ENCODE data around the gene LRCH1. TPM values are rescaled to one million over a fixed set of nuclear protein-coding genes. Genes with fewer than 3 reads are reported as not detected.

The LRCH1 gene
- total and polyA plus RNA-seq, 2 experiments from 2014 or later: 3.9 to 9.2 TPM

DNA sequence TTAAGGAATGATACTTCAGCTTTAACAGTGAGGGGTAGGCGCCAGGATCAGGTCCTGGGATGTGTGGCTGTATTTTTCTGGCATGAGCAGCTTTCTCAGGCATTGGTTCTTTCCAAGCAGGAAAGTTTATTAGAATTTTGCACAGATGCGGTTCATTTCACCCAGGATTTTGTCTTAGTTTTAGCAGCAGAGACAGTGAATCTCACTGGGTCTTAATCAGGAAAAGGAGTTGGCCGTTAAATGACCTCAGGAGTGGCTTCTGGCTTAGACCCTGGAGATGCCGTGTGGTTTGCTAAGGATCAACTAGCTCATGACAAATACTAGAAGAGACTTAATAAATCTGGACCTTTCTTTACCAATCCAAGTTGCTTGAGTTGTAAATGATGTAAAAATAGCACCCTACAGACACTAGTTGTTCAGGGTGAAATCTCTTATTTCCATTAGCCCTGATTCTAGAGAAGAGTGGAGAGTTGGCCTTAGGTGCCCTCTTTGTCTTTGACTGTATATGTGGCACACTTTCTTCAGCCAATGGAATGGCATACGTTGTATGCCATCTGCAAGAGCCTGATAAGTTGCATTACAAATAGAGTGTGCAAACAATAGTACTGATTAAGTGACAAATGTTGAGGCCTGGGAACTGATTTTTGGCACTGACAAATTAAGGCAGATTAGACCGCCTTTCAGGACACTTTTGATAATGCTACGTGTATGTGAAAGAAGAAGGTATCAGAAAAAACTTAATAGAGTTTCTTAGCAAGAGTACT lies 34.0 kb downstream of the LRCH1 start:
- Histone ChIP-seq H3K4me1 (ENCODE audit: insufficient read depth) (peaks cover 7% of the 10 kb centered on the region), H2AFZ (no peak overlapping the region), H3K9me2 (ENCODE audit: insufficient read depth) (no peaks in the 10 kb centered on the region), H3F3A (replicated peaks; ENCODE audit: low read depth) (no peaks in the 10 kb centered on the region), H3K4me2 (no peak overlapping the region), H3K36me3 (ENCODE audit: insufficient read depth) (no peaks in the 10 kb centered on the region), H3K4me3 (no peak overlapping the region), H3K27me3 (ENCODE audit: insufficient read depth) (no peaks in the 10 kb centered on the region), H4K20me1 (replicated peaks; ENCODE audit: insufficient read depth) (peaks cover 7% of the 10 kb centered on the region; the same call in 1 of the 2 replicates), H3K79me2 (replicated peaks; ENCODE audit: insufficient read depth) (peaks cover 52% of the 10 kb centered on the region), H3K27ac (ENCODE audit: low read depth) (no peak overlapping the region)
- DNase-seq (ENCODE audit: low spot score): no peak
- no peak for ATAC-seq
- H3K9me3 Mint-ChIP-seq: no peaks in the 10 kb centered on the region
- H3K4me3 Mint-ChIP-seq: no peak overlapping the region
- peaks cover 18% of the 10 kb centered on the region; the same call in 2 of the 3 replicates for H3K4me1 Mint-ChIP-seq
- H3K27ac Mint-ChIP-seq: no peak overlapping the region
- TF ChIP-seq, protein P1, sequence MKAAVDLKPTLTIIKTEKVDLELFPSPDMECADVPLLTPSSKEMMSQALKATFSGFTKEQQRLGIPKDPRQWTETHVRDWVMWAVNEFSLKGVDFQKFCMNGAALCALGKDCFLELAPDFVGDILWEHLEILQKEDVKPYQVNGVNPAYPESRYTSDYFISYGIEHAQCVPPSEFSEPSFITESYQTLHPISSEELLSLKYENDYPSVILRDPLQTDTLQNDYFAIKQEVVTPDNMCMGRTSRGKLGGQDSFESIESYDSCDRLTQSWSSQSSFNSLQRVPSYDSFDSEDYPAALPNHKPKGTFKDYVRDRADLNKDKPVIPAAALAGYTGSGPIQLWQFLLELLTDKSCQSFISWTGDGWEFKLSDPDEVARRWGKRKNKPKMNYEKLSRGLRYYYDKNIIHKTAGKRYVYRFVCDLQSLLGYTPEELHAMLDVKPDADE (IDR thresholded peaks at IDR 0.05): no peak
- TF ChIP-seq JUNB (IDR thresholded peaks at IDR 0.05; ENCODE audit: unreplicated experiment) (no peak), EZH2phosphoT487 (IDR thresholded peaks at IDR 0.05; ENCODE audit: unreplicated experiment) (no peak), POLR2AphosphoS5 (IDR thresholded peaks at IDR 0.05; ENCODE audit: low read depth) (no peak), EZH2 (IDR thresholded peaks at IDR 0.05; ENCODE audit: low read depth, unreplicated experiment) (no peak), CREB1 (CRISPR knock-in tag; IDR thresholded peaks at IDR 0.05; ENCODE audit: low read depth) (no peak)
- TF ChIP-seq, protein P2, sequence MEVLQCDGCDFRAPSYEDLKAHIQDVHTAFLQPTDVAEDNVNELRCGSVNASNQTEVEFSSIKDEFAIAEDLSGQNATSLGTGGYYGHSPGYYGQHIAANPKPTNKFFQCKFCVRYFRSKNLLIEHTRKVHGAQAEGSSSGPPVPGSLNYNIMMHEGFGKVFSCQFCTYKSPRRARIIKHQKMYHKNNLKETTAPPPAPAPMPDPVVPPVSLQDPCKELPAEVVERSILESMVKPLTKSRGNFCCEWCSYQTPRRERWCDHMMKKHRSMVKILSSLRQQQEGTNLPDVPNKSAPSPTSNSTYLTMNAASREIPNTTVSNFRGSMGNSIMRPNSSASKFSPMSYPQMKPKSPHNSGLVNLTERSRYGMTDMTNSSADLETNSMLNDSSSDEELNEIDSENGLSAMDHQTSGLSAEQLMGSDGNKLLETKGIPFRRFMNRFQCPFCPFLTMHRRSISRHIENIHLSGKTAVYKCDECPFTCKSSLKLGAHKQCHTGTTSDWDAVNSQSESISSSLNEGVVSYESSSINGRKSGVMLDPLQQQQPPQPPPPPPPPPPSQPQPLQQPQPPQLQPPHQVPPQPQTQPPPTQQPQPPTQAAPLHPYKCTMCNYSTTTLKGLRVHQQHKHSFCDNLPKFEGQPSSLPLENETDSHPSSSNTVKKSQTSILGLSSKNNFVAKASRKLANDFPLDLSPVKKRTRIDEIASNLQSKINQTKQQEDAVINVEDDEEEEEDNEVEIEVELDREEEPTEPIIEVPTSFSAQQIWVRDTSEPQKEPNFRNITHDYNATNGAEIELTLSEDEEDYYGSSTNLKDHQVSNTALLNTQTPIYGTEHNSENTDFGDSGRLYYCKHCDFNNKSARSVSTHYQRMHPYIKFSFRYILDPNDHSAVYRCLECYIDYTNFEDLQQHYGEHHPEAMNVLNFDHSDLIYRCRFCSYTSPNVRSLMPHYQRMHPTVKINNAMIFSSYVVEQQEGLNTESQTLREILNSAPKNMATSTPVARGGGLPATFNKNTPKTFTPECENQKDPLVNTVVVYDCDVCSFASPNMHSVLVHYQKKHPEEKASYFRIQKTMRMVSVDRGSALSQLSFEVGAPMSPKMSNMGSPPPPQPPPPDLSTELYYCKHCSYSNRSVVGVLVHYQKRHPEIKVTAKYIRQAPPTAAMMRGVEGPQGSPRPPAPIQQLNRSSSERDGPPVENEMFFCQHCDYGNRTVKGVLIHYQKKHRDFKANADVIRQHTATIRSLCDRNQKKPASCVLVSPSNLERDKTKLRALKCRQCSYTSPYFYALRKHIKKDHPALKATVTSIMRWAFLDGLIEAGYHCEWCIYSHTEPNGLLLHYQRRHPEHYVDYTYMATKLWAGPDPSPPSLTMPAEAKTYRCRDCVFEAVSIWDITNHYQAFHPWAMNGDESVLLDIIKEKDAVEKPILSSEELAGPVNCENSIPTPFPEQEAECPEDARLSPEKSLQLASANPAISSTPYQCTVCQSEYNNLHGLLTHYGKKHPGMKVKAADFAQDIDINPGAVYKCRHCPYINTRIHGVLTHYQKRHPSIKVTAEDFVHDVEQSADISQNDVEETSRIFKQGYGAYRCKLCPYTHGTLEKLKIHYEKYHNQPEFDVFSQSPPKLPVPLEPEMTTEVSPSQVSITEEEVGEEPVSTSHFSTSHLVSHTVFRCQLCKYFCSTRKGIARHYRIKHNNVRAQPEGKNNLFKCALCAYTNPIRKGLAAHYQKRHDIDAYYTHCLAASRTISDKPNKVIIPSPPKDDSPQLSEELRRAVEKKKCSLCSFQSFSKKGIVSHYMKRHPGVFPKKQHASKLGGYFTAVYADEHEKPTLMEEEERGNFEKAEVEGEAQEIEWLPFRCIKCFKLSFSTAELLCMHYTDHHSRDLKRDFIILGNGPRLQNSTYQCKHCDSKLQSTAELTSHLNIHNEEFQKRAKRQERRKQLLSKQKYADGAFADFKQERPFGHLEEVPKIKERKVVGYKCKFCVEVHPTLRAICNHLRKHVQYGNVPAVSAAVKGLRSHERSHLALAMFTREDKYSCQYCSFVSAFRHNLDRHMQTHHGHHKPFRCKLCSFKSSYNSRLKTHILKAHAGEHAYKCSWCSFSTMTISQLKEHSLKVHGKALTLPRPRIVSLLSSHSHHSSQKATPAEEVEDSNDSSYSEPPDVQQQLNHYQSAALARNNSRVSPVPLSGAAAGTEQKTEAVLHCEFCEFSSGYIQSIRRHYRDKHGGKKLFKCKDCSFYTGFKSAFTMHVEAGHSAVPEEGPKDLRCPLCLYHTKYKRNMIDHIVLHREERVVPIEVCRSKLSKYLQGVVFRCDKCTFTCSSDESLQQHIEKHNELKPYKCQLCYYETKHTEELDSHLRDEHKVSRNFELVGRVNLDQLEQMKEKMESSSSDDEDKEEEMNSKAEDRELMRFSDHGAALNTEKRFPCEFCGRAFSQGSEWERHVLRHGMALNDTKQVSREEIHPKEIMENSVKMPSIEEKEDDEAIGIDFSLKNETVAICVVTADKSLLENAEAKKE (CRISPR knock-in tag; IDR thresholded peaks at IDR 0.05): no peak
- TF ChIP-seq, protein P3, sequence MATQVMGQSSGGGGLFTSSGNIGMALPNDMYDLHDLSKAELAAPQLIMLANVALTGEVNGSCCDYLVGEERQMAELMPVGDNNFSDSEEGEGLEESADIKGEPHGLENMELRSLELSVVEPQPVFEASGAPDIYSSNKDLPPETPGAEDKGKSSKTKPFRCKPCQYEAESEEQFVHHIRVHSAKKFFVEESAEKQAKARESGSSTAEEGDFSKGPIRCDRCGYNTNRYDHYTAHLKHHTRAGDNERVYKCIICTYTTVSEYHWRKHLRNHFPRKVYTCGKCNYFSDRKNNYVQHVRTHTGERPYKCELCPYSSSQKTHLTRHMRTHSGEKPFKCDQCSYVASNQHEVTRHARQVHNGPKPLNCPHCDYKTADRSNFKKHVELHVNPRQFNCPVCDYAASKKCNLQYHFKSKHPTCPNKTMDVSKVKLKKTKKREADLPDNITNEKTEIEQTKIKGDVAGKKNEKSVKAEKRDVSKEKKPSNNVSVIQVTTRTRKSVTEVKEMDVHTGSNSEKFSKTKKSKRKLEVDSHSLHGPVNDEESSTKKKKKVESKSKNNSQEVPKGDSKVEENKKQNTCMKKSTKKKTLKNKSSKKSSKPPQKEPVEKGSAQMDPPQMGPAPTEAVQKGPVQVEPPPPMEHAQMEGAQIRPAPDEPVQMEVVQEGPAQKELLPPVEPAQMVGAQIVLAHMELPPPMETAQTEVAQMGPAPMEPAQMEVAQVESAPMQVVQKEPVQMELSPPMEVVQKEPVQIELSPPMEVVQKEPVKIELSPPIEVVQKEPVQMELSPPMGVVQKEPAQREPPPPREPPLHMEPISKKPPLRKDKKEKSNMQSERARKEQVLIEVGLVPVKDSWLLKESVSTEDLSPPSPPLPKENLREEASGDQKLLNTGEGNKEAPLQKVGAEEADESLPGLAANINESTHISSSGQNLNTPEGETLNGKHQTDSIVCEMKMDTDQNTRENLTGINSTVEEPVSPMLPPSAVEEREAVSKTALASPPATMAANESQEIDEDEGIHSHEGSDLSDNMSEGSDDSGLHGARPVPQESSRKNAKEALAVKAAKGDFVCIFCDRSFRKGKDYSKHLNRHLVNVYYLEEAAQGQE (IDR thresholded peaks at IDR 0.05; ENCODE audit: unreplicated experiment): no peak
- no peaks in the 10 kb centered on the region for H3K36me3 Mint-ChIP-seq (ENCODE audit: low read depth)
- no peaks in the 10 kb centered on the region for H3K27me3 Mint-ChIP-seq (ENCODE audit: insufficient read depth, low read depth, poor library complexity)
